A549 (cell line): ENCODE measurements around the gene POLR2B. TPM values are rescaled to one million over a fixed set of nuclear protein-coding genes. Genes with fewer than 3 reads are reported as not detected.

Experiments
- ATAC-seq, 2 experiments: fragments of 200-7000 bp in 1 of 2; fragments of >200 bp in 1 of 2; cut with Nextera tagmentation in 1 of 2; cut with Tn5 transposase in 1 of 2; 3 replicates each; pipeline versions ENCODE4 v1.8.0 to v1.9.1; 2018 to 2020; ENCODE audit warnings: mild to moderate bottlenecking in 1 of 2, moderate library complexity in 1 of 2
- CTCF ChIA-PET: fragments of 300-600 bp; sonication (Branson Sonifier 250); formaldehyde crosslinking; extraction: SDS; loops from one replicate; lab custom pipeline; 2021; ENCODE audit warnings: antibody characterized with exemption, inconsistent platforms; lab: Yijun Ruan, JAX
- POLR2A ChIA-PET: fragments of 350-600 bp; formaldehyde crosslinking; extraction: SDS; loops from one replicate; lab custom pipeline; 2021; ENCODE audit warnings: antibody characterized with exemption, inconsistent platforms; lab: Yijun Ruan, JAX
- DNase-seq, 2 experiments: peaks; one replicate each; pipeline versions ENCODE4 v3.0.0 to v3.0.0-alpha.2; 2011 to 2016; ENCODE audit warnings: low read depth in 1 of 2, low spot score in 1 of 2
- FAIRE-seq: peaks from 2 replicates; lab custom pipeline; 2011; peaks lifted over from hg19 to GRCh38; lab: Jason Lieb, UNC
- H3K27ac ChIP-seq, 2 experiments: fragments of >200 bp; sonication (Bioruptor Twin); formaldehyde crosslinking; 3 replicates each; pipeline ENCODE4 v1.5.1; 2016 to 2017
- H3K4me1 ChIP-seq: fragments of >200 bp; sonication (Bioruptor Twin); formaldehyde crosslinking; 3 replicates; pipeline ENCODE4 v1.6.1; 2016
- H3K4me2 ChIP-seq: fragments of >200 bp; sonication (Bioruptor Twin); formaldehyde crosslinking; 3 replicates; pipeline ENCODE4 v1.6.1; 2016
- H3K4me3 ChIP-seq: fragments of >200 bp; sonication (Bioruptor Twin); formaldehyde crosslinking; 3 replicates; pipeline ENCODE4 v1.5.1; 2016
- H3K9me3 ChIP-seq: fragments of >200 bp; sonication (Bioruptor Twin); formaldehyde crosslinking; 3 replicates; pipeline ENCODE4 v1.6.1; 2016
- CEBPB ChIP-seq, 2 experiments: fragments of >200 bp in 1 of 2; sonication (Bioruptor Twin) in 1 of 2; formaldehyde crosslinking in 1 of 2; IDR thresholded peaks; 2 replicates each; pipeline ENCODE4 v1.6.1; 2012 to 2016
- CHD4 ChIP-seq: fragments of 200-600 bp; sonication (generic); IDR thresholded peaks from 2 replicates; pipeline ENCODE4 v1.6.1; 2016; ENCODE audit warnings: antibody characterized with exemption, mild to moderate bottlenecking, borderline replicate concordance
- EHMT2 ChIP-seq: fragments of 200-600 bp; sonication (generic); IDR thresholded peaks from 2 replicates; pipeline ENCODE4 v1.6.1; 2016; ENCODE audit warnings: antibody characterized with exemption, low read depth, mild to moderate bottlenecking, moderate library complexity
- FOXS1 ChIP-seq: fragments of 250-450 bp; sonication (Bioruptor Pico); IDR thresholded peaks from 2 replicates; pipeline ENCODE4 v1.5.0; 2020; ENCODE audit warnings: mild to moderate bottlenecking, moderate library complexity
- GATA3 ChIP-seq: IDR thresholded peaks from 2 replicates; pipeline ENCODE4 v1.6.1; 2012; ENCODE audit warnings: borderline replicate concordance
- HDAC2 ChIP-seq: fragments of 200-600 bp; sonication (generic); IDR thresholded peaks from 2 replicates; pipeline ENCODE4 v1.6.1; 2016
- HOXB13 ChIP-seq: fragments of 250-450 bp; sonication (Bioruptor Pico); IDR thresholded peaks from 2 replicates; pipeline ENCODE4 v1.5.0; 2020; ENCODE audit warnings: low read depth, mild to moderate bottlenecking, moderate library complexity
- JUNB ChIP-seq: fragments of >200 bp; sonication (Bioruptor Twin); formaldehyde crosslinking; IDR thresholded peaks from 2 replicates; pipeline ENCODE4 v1.6.1; 2016
- KDM5A ChIP-seq: fragments of 200-600 bp; sonication (generic); IDR thresholded peaks from 2 replicates; pipeline ENCODE4 v1.6.1; 2016; ENCODE audit warnings: antibody characterized with exemption, mild to moderate bottlenecking
- MAFK ChIP-seq: fragments of 450-650 bp; IDR thresholded peaks from 2 replicates; pipeline ENCODE4 v1.6.1; 2014; ENCODE audit not compliant: partially characterized antibody
- NPAS2 ChIP-seq: fragments of 250-450 bp; sonication (Bioruptor Pico); IDR thresholded peaks from 2 replicates; pipeline ENCODE4 v1.8.0; 2022; ENCODE audit warnings: mild to moderate bottlenecking, moderate library complexity, borderline replicate concordance
- NR3C1 ChIP-seq: fragments of >200 bp; sonication (Bioruptor Twin); formaldehyde crosslinking; IDR thresholded peaks from 3 replicates; pipeline ENCODE4 v1.6.1; 2017
- RFX5 ChIP-seq: fragments of 450-650 bp; IDR thresholded peaks from 2 replicates; pipeline ENCODE4 v1.7.1; 2014; ENCODE audit warnings: antibody characterized with exemption, mild to moderate bottlenecking, moderate library complexity
- RNF2 ChIP-seq: fragments of 200-600 bp; sonication (generic); IDR thresholded peaks from 2 replicates; pipeline ENCODE4 v1.6.1; 2016; ENCODE audit warnings: low read depth, mild to moderate bottlenecking, antibody characterized with exemption, moderate library complexity, borderline replicate concordance
- ZC3H11A ChIP-seq: fragments of 450-650 bp; IDR thresholded peaks from 2 replicates; pipeline ENCODE4 v1.6.1; 2014; ENCODE audit warnings: antibody characterized with exemption, mild to moderate bottlenecking
- ZNF302 ChIP-seq: fragments of 250-450 bp; sonication (Bioruptor Pico); IDR thresholded peaks from 2 replicates; pipeline ENCODE4 v1.9.0; 2021; ENCODE audit warnings: inconsistent platforms, mild to moderate bottlenecking, moderate library complexity
- WGBS: methylation state at CpG from one replicate; pipeline ENCODE4 v1.1.6; 2017; ENCODE audit errors: missing lambda C conversion rate; 5-methylcytosine and 5-hydroxymethylcytosine counted together
- polyA plus RNA-seq, 4 experiments: library from polyadenylated mRNA; depleted of rRNA in 3 of 4; stranded (reverse); fragments of >200 nt; fragmentation: RNase III in 1 of 4; extraction: RNeasy Plus Mini Kit Qiagen cat#74134 plus additional on column Dnase treatment in 1 of 4; gene quantifications; 2 replicates in 3 of 4; 3 replicates in 1 of 4; pipeline ENCODE4 v1.2.3, GENCODE V29; 2011 to 2017
- TF ChIP-seq, protein P1 (sequence below): fragments of 250-450 bp; sonication (Bioruptor Pico); IDR thresholded peaks from 2 replicates; pipeline ENCODE4 v1.5.0; 2020; ENCODE audit warnings: low read depth, mild to moderate bottlenecking, moderate library complexity
- TF ChIP-seq, protein P2 (sequence below): fragments of >200 bp; sonication (Bioruptor Twin); formaldehyde crosslinking; IDR thresholded peaks from 3 replicates; pipeline ENCODE4 v1.6.1; 2016
- TF ChIP-seq, protein P3 (sequence below): fragments of >200 bp; sonication (Bioruptor Twin); formaldehyde crosslinking; IDR thresholded peaks from 2 replicates; pipeline ENCODE4 v1.6.1; 2016
- TF ChIP-seq, protein P4 (sequence below): fragments of 200-600 bp; sonication (generic); IDR thresholded peaks from 2 replicates; pipeline ENCODE4 v1.6.1; 2016; ENCODE audit warnings: antibody characterized with exemption, mild to moderate bottlenecking, moderate library complexity

Gene POLR2B
- polyA plus RNA-seq, 2 of the 4 experiments (the other 2 are of a cell fraction) = 82.2 to 138 TPM

DNA sequence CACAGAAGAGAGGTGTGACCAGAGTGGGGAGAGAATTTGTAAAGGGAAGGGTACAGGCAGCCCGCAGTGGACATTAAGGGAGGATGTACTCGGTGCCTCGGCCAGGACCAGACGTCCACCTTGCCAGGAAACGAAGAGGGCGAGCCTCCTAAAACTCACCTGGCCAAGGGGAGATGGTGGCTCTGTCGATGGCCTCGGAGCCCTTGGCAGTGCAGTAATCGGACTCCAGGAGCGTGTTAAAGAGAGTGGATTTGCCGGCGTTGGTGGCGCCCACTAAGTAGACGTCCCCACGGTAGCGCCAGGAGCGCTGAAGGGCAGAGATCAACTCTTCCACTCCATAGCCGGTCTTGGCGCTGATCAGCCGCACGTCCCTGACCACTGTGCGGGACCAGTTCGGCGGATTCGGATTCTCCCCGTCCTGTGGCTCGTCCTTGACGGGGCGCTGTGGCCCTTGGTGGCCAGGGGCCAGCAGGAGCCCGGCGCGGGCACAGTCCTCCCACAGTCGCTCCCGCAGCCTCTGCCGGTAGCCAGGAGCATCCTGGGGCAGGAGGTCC lies 2.3 kb upstream of the POLR2B start:
- H3K9me3 ChIP-seq = no peaks in the 10 kb centered on the region
- DNase-seq (no peak), FAIRE-seq (no peak), ATAC-seq (peak in 1 of 2 experiments; percentile 3; a peak in 3 of 6 replicates)
- TF ChIP-seq CHD4 (no peak), HDAC2 (no peak), RNF2 (no peak), JUNB (no peak), EHMT2 (no peak), GATA3 (no peak), FOXS1 (CRISPR knock-in tag) (no peak), NR3C1 (no peak), NPAS2 (CRISPR knock-in tag) (no peak), ZNF302 (no peak), RFX5 (no peak), CEBPB (IDR thresholded peaks at IDR 0.05) (no peak), ZC3H11A (no peak), MAFK (no peak), HOXB13 (CRISPR knock-in tag) (no peak)
- TF ChIP-seq, protein P1, sequence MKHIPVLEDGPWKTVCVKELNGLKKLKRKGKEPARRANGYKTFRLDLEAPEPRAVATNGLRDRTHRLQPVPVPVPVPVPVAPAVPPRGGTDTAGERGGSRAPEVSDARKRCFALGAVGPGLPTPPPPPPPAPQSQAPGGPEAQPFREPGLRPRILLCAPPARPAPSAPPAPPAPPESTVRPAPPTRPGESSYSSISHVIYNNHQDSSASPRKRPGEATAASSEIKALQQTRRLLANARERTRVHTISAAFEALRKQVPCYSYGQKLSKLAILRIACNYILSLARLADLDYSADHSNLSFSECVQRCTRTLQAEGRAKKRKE (CRISPR knock-in tag) = no peak
- TF ChIP-seq, protein P2, sequence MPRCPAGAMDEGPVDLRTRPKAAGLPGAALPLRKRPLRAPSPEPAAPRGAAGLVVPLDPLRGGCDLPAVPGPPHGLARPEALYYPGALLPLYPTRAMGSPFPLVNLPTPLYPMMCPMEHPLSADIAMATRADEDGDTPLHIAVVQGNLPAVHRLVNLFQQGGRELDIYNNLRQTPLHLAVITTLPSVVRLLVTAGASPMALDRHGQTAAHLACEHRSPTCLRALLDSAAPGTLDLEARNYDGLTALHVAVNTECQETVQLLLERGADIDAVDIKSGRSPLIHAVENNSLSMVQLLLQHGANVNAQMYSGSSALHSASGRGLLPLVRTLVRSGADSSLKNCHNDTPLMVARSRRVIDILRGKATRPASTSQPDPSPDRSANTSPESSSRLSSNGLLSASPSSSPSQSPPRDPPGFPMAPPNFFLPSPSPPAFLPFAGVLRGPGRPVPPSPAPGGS = no peak
- TF ChIP-seq, protein P3, sequence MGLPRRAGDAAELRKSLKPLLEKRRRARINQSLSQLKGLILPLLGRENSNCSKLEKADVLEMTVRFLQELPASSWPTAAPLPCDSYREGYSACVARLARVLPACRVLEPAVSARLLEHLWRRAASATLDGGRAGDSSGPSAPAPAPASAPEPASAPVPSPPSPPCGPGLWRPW = no peak
- TF ChIP-seq, protein P4, sequence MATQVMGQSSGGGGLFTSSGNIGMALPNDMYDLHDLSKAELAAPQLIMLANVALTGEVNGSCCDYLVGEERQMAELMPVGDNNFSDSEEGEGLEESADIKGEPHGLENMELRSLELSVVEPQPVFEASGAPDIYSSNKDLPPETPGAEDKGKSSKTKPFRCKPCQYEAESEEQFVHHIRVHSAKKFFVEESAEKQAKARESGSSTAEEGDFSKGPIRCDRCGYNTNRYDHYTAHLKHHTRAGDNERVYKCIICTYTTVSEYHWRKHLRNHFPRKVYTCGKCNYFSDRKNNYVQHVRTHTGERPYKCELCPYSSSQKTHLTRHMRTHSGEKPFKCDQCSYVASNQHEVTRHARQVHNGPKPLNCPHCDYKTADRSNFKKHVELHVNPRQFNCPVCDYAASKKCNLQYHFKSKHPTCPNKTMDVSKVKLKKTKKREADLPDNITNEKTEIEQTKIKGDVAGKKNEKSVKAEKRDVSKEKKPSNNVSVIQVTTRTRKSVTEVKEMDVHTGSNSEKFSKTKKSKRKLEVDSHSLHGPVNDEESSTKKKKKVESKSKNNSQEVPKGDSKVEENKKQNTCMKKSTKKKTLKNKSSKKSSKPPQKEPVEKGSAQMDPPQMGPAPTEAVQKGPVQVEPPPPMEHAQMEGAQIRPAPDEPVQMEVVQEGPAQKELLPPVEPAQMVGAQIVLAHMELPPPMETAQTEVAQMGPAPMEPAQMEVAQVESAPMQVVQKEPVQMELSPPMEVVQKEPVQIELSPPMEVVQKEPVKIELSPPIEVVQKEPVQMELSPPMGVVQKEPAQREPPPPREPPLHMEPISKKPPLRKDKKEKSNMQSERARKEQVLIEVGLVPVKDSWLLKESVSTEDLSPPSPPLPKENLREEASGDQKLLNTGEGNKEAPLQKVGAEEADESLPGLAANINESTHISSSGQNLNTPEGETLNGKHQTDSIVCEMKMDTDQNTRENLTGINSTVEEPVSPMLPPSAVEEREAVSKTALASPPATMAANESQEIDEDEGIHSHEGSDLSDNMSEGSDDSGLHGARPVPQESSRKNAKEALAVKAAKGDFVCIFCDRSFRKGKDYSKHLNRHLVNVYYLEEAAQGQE = no peak
- 7% methylated on average over 26 of the region's 35 CpGs for WGBS
- peak overlapping the region; percentile 91 for H3K4me2 ChIP-seq
- POLR2A ChIA-PET = interaction anchor here (2.5 to 2.6 kb wide), 2 partner anchors 12 to 69 kb away, joined by 9 to 19 read pairs; partner anchors contain the start of gene REST
- peak overlapping the region; percentile 87 for H3K4me3 ChIP-seq
- H3K4me1 ChIP-seq = peaks cover 19% of the 10 kb centered on the region
- H3K27ac ChIP-seq = peak overlapping the region; percentile 85 to 91; a peak in 5 of 6 replicates
- CTCF ChIA-PET = interaction anchor here (1.0 to 1.3 kb wide), 2 partner anchors 16 to 187 kb away, joined by 3 read pairs; no protein-coding TSS in a partner anchor

DNA sequence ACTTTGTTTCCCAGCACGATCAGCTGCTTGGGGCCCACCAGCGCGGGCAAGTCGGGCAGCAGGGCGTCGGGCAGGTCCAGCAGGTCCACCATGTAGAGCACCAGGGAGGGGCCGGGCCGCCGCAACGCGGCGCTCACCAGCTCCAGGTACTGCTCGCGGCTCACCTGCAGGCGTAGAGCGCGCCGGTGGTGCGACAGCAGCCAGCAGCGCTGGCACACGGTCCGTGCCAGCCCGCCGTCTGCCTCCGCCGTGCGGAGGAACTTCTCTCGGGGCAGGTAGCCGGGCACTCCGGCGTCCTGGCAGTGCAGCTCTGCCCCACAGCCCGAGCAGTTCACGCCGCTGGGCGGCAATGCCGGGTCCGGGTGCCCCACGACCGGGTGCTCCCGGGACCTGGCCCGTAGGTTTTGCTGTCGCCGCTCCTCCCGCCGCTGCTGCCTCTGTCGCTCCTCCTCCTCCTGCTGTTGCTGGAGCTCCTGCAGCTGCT lies 1.8 kb upstream of the POLR2B start:
- peak; percentile 12 for DNase-seq
- Histone ChIP-seq H3K4me3 (peak overlapping the region; percentile 87), H3K4me2 (peak overlapping the region; percentile 91)
- 0 out of 2 replicates have a peak, but pooled peaks have one; percentile 25 for TF ChIP-seq KDM5A
- no peak for TF ChIP-seq RFX5
- TF ChIP-seq, all 56 proteins: peak for 1
- peak overlapping the region; percentile 85 to 91 for H3K27ac ChIP-seq
- no CpG with 5 or more reads among the region's 46 CpGs for WGBS
- CTCF ChIA-PET = interaction anchor here (0.7 to 1.3 kb wide), 3 partner anchors 17 to 187 kb away, joined by 3 read pairs; no protein-coding TSS in a partner anchor
- peaks cover 24% of the 10 kb centered on the region for H3K4me1 ChIP-seq
- no peaks in the 10 kb centered on the region for H3K9me3 ChIP-seq
- ATAC-seq (peak; percentile 71 to 83), FAIRE-seq (no peak)
- POLR2A ChIA-PET = interaction anchor here (0.9 to 2.6 kb wide), 5 partner anchors 11 to 69 kb away, joined by 3 to 19 read pairs (median 9); partner anchors contain the start of gene REST
